WTC11 (cell line): ENCODE measurements around the gene SLC12A4. TPM values are rescaled to one million over a fixed set of nuclear protein-coding genes. Genes with fewer than 3 reads are reported as not detected.

Experiments
- ATAC-seq: fragments of 200-7000 bp; cut with Tn5 transposase; 2 replicates; pipeline ENCODE4 v1.10.0; 2021; ENCODE audit warnings: mild to moderate bottlenecking, moderate library complexity
- CTCF ChIA-PET: fragments of 300-600 bp; sonication (Branson Sonifier 250); formaldehyde crosslinking; loops from one replicate; lab custom pipeline; 2021; ENCODE audit warnings: antibody characterized with exemption; lab: Charles Lee
- POLR2A ChIA-PET: fragments of 350-600 bp; sonication (Branson Sonifier 250); formaldehyde crosslinking; loops from one replicate; lab custom pipeline; 2021; ENCODE audit warnings: antibody characterized with exemption; lab: Charles Lee
- DNase-seq: peaks from one replicate; pipeline ENCODE4 v3.0.0; 2021; ENCODE audit warnings: low spot score
- H3K27ac Mint-ChIP-seq: 2 replicates; pipeline ENCODE4 v1.8.0; 2021; ENCODE audit warnings: mixed read lengths
- H3K27me3 Mint-ChIP-seq: 2 replicates; pipeline ENCODE4 v1.8.0; 2021; ENCODE audit warnings: low read depth, mild to moderate bottlenecking, moderate library complexity, mixed read lengths
- H3K36me3 Mint-ChIP-seq: 2 replicates; pipeline ENCODE4 v1.8.0; 2021; ENCODE audit warnings: mixed read lengths
- H3K4me1 Mint-ChIP-seq: 2 replicates; pipeline ENCODE4 v1.8.0; 2022; ENCODE audit warnings: mixed read lengths
- H3K4me3 Mint-ChIP-seq: 2 replicates; pipeline ENCODE4 v1.8.0; 2021; ENCODE audit warnings: mild to moderate bottlenecking, moderate library complexity, mixed read lengths
- H3K9me3 Mint-ChIP-seq: 2 replicates; pipeline ENCODE4 v1.8.0; 2021; ENCODE audit warnings: mixed read lengths
- GTF2I ChIP-seq: fragments of 250-450 bp; sonication (Bioruptor Pico); conservative IDR thresholded peaks from 2 replicates; pipeline ENCODE4 v1.4.0; 2021; ENCODE audit warnings: mild to moderate bottlenecking
- IRF2 ChIP-seq: sonication (generic); formaldehyde crosslinking; IDR thresholded peaks from 2 replicates; pipeline ENCODE4 v1.8.0; 2022; ENCODE audit warnings: low read depth, missing genetic modification reagents, borderline replicate concordance
- JUN ChIP-seq: sonication (generic); formaldehyde crosslinking; IDR thresholded peaks from 2 replicates; pipeline ENCODE4 v1.8.0; 2023; ENCODE audit warnings: mild to moderate bottlenecking, missing genetic modification reagents
- MXD4 ChIP-seq: fragments of 250-450 bp; sonication (Bioruptor Pico); IDR thresholded peaks from 2 replicates; pipeline ENCODE4 v1.8.0; 2021; ENCODE audit warnings: mild to moderate bottlenecking, moderate library complexity, borderline replicate concordance
- MYBL2 ChIP-seq: sonication (generic); formaldehyde crosslinking; IDR thresholded peaks from 2 replicates; pipeline ENCODE4 v1.8.1; 2023; ENCODE audit warnings: mild to moderate bottlenecking, moderate library complexity, missing genetic modification reagents
- NFATC4 ChIP-seq: fragments of 250-450 bp; sonication (Bioruptor Pico); IDR thresholded peaks from 2 replicates; pipeline ENCODE4 v1.9.0; 2021; ENCODE audit warnings: mild to moderate bottlenecking
- NFE2L1 ChIP-seq: sonication (generic); formaldehyde crosslinking; IDR thresholded peaks from 2 replicates; pipeline ENCODE4 v1.8.1; 2023; ENCODE audit warnings: missing genetic modification reagents
- NR3C1 ChIP-seq: sonication (generic); formaldehyde crosslinking; conservative IDR thresholded peaks from 2 replicates; pipeline ENCODE4 v1.8.1; 2023; ENCODE audit warnings: low read depth, mild to moderate bottlenecking, missing genetic modification reagents
- SMAD3 ChIP-seq: sonication (generic); formaldehyde crosslinking; IDR thresholded peaks from 2 replicates; pipeline ENCODE4 v1.8.0; 2022; ENCODE audit warnings: missing genetic modification reagents, mild to moderate bottlenecking, borderline replicate concordance
- TEAD1 ChIP-seq: sonication (generic); formaldehyde crosslinking; IDR thresholded peaks from 2 replicates; pipeline ENCODE4 v1.8.0; 2022; ENCODE audit warnings: mild to moderate bottlenecking, missing genetic modification reagents
- ZNF121 ChIP-seq: sonication (generic); formaldehyde crosslinking; IDR thresholded peaks from 2 replicates; pipeline ENCODE4 v1.8.0; 2023; ENCODE audit warnings: missing genetic modification reagents
- total RNA-seq: library from RNA; stranded (reverse); gene quantifications from 3 replicates; pipeline ENCODE4 v1.2.3, GENCODE V29; 2021
- TF ChIP-seq, protein P1 (sequence below): sonication (generic); formaldehyde crosslinking; IDR thresholded peaks from 2 replicates; pipeline ENCODE4 v1.8.1; 2023; ENCODE audit warnings: mild to moderate bottlenecking, missing genetic modification reagents, moderate library complexity
- TF ChIP-seq, protein P2 (sequence below): sonication (generic); formaldehyde crosslinking; conservative IDR thresholded peaks from 2 replicates; pipeline ENCODE4 v1.8.1; 2023; ENCODE audit warnings: mild to moderate bottlenecking, low read depth, missing genetic modification reagents, moderate library complexity
- TF ChIP-seq, protein P3 (sequence below): sonication (generic); formaldehyde crosslinking; IDR thresholded peaks from 2 replicates; pipeline ENCODE4 v1.8.0; 2023; ENCODE audit warnings: mild to moderate bottlenecking, missing genetic modification reagents
- TF ChIP-seq, protein P4 (sequence below): sonication (generic); formaldehyde crosslinking; IDR thresholded peaks from 2 replicates; pipeline ENCODE4 v1.8.0; 2022; ENCODE audit warnings: mild to moderate bottlenecking, missing genetic modification reagents
- TF ChIP-seq, protein P5 (sequence below): fragments of 250-450 bp; sonication (Bioruptor Pico); IDR thresholded peaks from 2 replicates; pipeline ENCODE4 v1.8.0; 2021; ENCODE audit warnings: mild to moderate bottlenecking
- TF ChIP-seq, protein P6 (sequence below): fragments of 250-450 bp; sonication (Bioruptor Pico); IDR thresholded peaks from 2 replicates; pipeline ENCODE4 v1.9.0; 2021; ENCODE audit warnings: moderate library complexity, mild to moderate bottlenecking, inconsistent platforms, borderline replicate concordance
- TF ChIP-seq, protein P7 (sequence below): sonication (generic); formaldehyde crosslinking; IDR thresholded peaks from 2 replicates; pipeline ENCODE4 v1.8.0; 2022; ENCODE audit warnings: missing genetic modification reagents

The SLC12A4 gene
- total RNA-seq, 1 experiment from 2014 or later: 94.1 TPM

DNA sequence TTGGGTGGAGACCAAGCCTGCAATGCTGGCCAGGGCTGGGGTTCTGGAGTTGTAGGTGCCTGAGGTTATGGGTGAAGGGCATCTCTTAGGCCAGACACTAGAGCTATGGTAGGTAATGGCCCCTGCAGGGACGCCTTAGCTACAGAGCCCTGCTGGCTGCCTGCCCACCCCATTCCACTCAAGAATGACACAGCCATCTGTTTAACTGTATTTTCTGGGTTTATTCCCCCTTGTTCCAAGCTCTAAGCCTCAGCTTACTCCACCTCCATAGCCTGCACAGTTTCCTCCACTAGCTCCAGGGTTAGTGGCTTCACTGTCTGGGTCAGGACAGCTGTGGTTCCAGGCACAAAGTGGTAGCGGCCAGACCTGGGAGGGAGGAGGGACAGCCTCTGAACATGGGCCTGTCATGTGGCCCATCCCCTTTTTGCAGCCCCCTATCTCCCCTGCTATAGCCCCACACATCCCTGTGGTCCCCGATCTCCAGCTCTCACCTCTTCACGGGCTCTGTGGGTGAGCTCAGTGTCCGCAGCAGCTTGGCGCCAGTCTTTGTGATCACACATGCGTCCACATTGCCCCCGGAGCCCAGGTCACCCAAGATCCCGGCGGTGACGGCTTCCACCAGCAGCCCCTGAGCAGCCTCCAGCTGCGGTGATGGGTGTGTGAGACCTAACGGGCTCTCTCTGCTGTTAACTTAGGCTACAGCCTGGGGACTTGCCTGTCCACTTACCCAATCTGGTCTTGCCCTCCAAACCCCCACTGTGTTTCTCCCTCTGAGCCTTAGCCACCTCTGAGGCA lies 33.9 kb downstream of the SLC12A4 start:
- Mint-ChIP-seq H3K27ac (peak overlapping the region; percentile 90; the same call in 1 of the 2 replicates), H3K4me3 (peak overlapping the region; percentile 100), H3K36me3 (peaks cover 6% of the 10 kb centered on the region), H3K27me3 (no peaks in the 10 kb centered on the region), H3K9me3 (no peaks in the 10 kb centered on the region), H3K4me1 (peaks cover 23% of the 10 kb centered on the region)
- POLR2A ChIA-PET: interaction anchor here (0.7 to 4.7 kb wide), 5 partner anchors 32 to 128 kb away, joined by 3 to 30 read pairs (median 5); partner anchors contain the start of genes NRN1L, PSKH1, RANBP10 and TSNAXIP1
- CTCF ChIA-PET: interaction anchor here (1.0 to 4.0 kb wide), 12 partner anchors 9 to 413 kb away, joined by 3 to 52 read pairs (median 6); partner anchors contain the start of genes C16orf86, ENKD1, LCAT and NRN1L
- DNase-seq (no peak), ATAC-seq (no peak)
- TF ChIP-seq ZNF121 (CRISPR knock-in tag) (no peak), NR3C1 (CRISPR knock-in tag) (no peak), IRF2 (CRISPR knock-in tag) (no peak), MXD4 (CRISPR knock-in tag) (no peak), MYBL2 (CRISPR knock-in tag) (no peak), SMAD3 (CRISPR knock-in tag) (no peak)
- TF ChIP-seq, protein P1, sequence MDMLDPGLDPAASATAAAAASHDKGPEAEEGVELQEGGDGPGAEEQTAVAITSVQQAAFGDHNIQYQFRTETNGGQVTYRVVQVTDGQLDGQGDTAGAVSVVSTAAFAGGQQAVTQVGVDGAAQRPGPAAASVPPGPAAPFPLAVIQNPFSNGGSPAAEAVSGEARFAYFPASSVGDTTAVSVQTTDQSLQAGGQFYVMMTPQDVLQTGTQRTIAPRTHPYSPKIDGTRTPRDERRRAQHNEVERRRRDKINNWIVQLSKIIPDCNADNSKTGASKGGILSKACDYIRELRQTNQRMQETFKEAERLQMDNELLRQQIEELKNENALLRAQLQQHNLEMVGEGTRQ (CRISPR knock-in tag): no peak
- TF ChIP-seq, protein P2, sequence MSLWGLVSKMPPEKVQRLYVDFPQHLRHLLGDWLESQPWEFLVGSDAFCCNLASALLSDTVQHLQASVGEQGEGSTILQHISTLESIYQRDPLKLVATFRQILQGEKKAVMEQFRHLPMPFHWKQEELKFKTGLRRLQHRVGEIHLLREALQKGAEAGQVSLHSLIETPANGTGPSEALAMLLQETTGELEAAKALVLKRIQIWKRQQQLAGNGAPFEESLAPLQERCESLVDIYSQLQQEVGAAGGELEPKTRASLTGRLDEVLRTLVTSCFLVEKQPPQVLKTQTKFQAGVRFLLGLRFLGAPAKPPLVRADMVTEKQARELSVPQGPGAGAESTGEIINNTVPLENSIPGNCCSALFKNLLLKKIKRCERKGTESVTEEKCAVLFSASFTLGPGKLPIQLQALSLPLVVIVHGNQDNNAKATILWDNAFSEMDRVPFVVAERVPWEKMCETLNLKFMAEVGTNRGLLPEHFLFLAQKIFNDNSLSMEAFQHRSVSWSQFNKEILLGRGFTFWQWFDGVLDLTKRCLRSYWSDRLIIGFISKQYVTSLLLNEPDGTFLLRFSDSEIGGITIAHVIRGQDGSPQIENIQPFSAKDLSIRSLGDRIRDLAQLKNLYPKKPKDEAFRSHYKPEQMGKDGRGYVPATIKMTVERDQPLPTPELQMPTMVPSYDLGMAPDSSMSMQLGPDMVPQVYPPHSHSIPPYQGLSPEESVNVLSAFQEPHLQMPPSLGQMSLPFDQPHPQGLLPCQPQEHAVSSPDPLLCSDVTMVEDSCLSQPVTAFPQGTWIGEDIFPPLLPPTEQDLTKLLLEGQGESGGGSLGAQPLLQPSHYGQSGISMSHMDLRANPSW (CRISPR knock-in tag): no peak

DNA sequence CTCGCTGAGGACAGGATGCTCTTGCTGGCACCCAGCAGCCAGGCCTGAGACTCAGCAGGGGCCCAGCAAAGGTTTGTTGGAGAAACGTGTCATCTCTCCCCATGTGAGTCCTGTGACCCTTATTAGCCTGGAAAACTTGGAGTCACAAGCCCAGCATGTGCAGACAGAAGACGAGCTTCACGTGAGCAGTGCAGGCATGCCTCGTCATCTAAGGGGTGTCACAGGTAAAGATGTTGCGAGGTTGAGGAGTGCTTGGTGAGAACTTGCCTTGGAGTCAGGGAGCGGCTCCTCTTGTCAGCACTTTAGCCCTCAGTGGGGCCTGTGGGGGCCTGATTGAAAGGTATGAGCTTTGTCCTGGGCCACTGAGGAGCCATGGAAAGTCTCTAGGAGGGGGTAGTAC lies 34.6 kb downstream of the SLC12A4 start:
- no peak overlapping the region for H3K4me3 Mint-ChIP-seq
- no peak for TF ChIP-seq NFATC4 (CRISPR knock-in tag)
- TF ChIP-seq GTF2I (CRISPR knock-in tag): no peak
- TF ChIP-seq NR3C1 (CRISPR knock-in tag): no peak
- TF ChIP-seq, protein P3, sequence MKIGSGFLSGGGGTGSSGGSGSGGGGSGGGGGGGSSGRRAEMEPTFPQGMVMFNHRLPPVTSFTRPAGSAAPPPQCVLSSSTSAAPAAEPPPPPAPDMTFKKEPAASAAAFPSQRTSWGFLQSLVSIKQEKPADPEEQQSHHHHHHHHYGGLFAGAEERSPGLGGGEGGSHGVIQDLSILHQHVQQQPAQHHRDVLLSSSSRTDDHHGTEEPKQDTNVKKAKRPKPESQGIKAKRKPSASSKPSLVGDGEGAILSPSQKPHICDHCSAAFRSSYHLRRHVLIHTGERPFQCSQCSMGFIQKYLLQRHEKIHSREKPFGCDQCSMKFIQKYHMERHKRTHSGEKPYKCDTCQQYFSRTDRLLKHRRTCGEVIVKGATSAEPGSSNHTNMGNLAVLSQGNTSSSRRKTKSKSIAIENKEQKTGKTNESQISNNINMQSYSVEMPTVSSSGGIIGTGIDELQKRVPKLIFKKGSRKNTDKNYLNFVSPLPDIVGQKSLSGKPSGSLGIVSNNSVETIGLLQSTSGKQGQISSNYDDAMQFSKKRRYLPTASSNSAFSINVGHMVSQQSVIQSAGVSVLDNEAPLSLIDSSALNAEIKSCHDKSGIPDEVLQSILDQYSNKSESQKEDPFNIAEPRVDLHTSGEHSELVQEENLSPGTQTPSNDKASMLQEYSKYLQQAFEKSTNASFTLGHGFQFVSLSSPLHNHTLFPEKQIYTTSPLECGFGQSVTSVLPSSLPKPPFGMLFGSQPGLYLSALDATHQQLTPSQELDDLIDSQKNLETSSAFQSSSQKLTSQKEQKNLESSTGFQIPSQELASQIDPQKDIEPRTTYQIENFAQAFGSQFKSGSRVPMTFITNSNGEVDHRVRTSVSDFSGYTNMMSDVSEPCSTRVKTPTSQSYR (CRISPR knock-in tag): no peak
- TF ChIP-seq, protein P4, sequence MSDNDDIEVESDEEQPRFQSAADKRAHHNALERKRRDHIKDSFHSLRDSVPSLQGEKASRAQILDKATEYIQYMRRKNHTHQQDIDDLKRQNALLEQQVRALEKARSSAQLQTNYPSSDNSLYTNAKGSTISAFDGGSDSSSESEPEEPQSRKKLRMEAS (CRISPR knock-in tag): no peak
- no peak for TF ChIP-seq TEAD1 (CRISPR knock-in tag)
- no peak for TF ChIP-seq JUN (CRISPR knock-in tag)
- TF ChIP-seq, protein P5, sequence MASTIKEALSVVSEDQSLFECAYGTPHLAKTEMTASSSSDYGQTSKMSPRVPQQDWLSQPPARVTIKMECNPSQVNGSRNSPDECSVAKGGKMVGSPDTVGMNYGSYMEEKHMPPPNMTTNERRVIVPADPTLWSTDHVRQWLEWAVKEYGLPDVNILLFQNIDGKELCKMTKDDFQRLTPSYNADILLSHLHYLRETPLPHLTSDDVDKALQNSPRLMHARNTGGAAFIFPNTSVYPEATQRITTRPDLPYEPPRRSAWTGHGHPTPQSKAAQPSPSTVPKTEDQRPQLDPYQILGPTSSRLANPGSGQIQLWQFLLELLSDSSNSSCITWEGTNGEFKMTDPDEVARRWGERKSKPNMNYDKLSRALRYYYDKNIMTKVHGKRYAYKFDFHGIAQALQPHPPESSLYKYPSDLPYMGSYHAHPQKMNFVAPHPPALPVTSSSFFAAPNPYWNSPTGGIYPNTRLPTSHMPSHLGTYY (CRISPR knock-in tag): no peak
- TF ChIP-seq, protein P6, sequence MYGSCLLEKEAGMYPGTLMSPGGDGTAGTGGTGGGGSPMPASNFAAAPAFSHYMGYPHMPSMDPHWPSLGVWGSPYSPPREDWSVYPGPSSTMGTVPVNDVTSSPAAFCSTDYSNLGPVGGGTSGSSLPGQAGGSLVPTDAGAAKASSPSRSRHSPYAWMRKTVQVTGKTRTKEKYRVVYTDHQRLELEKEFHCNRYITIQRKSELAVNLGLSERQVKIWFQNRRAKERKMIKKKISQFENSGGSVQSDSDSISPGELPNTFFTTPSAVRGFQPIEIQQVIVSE: no peak
- no peak for TF ChIP-seq NFE2L1 (CRISPR knock-in tag)
- TF ChIP-seq, protein P7, sequence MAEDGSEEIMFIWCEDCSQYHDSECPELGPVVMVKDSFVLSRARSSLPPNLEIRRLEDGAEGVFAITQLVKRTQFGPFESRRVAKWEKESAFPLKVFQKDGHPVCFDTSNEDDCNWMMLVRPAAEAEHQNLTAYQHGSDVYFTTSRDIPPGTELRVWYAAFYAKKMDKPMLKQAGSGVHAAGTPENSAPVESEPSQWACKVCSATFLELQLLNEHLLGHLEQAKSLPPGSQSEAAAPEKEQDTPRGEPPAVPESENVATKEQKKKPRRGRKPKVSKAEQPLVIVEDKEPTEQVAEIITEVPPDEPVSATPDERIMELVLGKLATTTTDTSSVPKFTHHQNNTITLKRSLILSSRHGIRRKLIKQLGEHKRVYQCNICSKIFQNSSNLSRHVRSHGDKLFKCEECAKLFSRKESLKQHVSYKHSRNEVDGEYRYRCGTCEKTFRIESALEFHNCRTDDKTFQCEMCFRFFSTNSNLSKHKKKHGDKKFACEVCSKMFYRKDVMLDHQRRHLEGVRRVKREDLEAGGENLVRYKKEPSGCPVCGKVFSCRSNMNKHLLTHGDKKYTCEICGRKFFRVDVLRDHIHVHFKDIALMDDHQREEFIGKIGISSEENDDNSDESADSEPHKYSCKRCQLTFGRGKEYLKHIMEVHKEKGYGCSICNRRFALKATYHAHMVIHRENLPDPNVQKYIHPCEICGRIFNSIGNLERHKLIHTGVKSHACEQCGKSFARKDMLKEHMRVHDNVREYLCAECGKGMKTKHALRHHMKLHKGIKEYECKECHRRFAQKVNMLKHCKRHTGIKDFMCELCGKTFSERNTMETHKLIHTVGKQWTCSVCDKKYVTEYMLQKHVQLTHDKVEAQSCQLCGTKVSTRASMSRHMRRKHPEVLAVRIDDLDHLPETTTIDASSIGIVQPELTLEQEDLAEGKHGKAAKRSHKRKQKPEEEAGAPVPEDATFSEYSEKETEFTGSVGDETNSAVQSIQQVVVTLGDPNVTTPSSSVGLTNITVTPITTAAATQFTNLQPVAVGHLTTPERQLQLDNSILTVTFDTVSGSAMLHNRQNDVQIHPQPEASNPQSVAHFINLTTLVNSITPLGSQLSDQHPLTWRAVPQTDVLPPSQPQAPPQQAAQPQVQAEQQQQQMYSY (CRISPR knock-in tag): no peak
- no peak for TF ChIP-seq SMAD3 (CRISPR knock-in tag)
- TF ChIP-seq IRF2 (CRISPR knock-in tag): no peak
- TF ChIP-seq, all 79 proteins: peak for 0
- peaks cover 23% of the 10 kb centered on the region for H3K4me1 Mint-ChIP-seq
- DNase-seq: no peak
- no peak overlapping the region for H3K27ac Mint-ChIP-seq
- H3K9me3 Mint-ChIP-seq: no peaks in the 10 kb centered on the region
- H3K27me3 Mint-ChIP-seq: no peaks in the 10 kb centered on the region
- no peak for ATAC-seq
- ChIA-PET POLR2A (interaction anchor here (0.7 to 4.7 kb wide), 2 partner anchors 41 to 49 kb away, joined by 3 to 30 read pairs; partner anchors contain the start of genes NRN1L and PSKH1), CTCF (interaction anchor here (1.0 to 4.0 kb wide), 6 partner anchors 9 to 413 kb away, joined by 3 to 52 read pairs (median 8); partner anchors contain the start of genes LCAT and NRN1L)
- peaks cover 6% of the 10 kb centered on the region for H3K36me3 Mint-ChIP-seq
